Skin epidermis (tissue), 12 donors: ENCODE data around the gene VASP.

Source experiments
- H3K27ac ChIP-seq, 21 experiments: fragments of 200-600 bp; sonication (generic) in 11 of 21; one replicate each; pipeline ENCODE4 v1.5.0; 2020; ENCODE audit warnings: mild to moderate bottlenecking in 3 of 21, inconsistent platforms in 2 of 21, moderate library complexity in 2 of 21
- H3K4me3 ChIP-seq, 7 experiments: fragments of 200-600 bp; sonication (generic) in 2 of 7; one replicate each; pipeline ENCODE4 v1.5.0; 2020; ENCODE audit warnings: inconsistent platforms in 2 of 7, mild to moderate bottlenecking in 2 of 7, moderate library complexity in 1 of 7

The VASP gene

DNA sequence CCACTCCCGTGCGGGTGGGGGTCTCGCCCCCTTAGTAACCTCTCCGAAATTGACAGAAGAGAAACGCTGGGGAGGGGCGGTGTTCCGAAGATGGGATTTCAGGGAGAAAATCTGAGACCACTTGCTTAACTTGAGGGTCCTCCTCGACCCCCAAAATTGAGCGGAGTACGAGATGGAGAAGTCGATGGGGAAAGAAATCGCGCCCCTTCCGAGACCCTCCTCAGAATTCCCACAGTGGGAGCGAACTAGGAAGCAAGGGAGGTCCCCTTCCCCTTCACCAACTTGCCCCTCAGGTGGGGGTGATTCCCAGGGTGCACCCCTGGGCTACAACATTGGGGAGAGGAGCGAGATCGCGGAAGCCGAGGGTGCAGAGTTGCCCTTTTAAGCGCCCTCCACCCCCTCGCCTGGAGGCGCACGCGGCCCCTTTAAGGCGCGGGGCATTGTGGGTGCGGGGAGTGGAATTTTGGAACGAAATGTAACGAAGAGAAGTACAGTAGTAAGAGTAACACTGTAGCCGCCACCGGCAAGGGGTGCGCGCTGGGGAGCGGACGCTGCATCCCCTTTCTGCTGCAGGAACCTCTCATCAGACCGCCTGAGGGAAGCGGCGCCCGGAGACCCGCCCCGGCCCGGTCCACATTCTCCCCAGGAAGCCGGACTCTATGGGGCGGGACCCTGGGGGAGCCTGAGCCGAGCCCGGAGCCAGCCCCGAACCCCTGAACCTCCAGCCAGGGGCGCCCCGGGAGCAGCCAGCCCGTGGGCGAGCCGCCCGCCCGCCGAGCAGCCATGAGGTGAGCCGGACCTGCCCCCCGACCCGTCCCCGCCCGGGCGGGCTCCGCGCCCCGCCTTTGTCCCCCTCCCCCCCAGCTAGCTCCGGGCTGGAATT is at the start of gene VASP:
TSS of gene VASP (plus strand) at position 491 of the 883 bp plus-strand sequence. CDS start at position 784, 293 bp downstream.
- peak within 1 kb of the TSS; percentile 42 to 100 (median 94) for H3K27ac ChIP-seq

DNA sequence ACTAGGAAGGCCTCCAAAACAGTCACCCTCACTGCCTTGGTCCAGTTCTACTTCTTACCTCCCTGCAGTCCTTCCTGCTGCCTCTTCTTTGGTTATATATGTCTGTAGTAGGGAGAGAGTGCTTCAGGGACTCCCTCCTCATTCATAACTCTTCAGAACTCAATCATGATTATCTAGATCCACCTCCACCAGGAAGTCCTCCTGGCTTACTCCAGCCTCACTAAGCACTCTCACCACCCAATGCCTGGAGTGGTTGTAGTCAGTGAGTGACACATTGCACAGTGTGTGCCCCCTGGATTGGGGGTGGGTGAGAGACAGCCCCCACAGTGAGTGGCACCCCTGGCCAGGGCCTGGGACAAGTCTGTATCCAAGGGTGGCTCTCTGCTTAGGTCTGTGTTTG is 49.5 kb upstream of the VASP start:
- Histone ChIP-seq H3K4me3 (no peak overlapping the region), H3K27ac (no peak overlapping the region)

More for the DNA sequence above, at the start of gene VASP:
- H3K4me3 ChIP-seq: peak within 1 kb of the TSS; percentile 80 to 98 (median 95)

DNA sequence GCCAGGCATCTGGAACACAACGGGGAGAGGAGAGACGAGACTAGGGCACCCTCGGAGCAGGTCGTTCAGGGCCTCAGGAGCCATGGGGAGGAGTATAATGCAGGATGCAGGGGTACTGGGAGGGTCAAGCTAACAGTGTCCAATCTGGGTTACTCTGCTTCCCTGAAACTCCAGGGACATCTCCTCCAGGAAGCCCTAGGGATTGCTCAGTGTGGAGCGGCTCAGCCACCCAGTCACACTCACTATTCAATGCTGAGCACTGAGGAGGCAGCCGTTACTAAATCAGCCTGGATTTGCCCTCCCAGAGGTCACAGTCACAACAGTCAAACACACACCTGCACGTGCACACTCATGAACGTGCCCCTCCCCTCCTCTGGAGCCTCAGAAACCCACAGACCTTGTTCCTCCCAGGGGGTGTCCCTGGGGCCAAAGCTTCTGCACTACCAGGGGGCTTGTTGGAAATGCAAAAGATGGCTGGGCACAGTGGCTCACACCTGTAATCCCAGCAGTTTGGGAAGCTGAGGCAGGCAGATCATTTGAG is 46.4 kb upstream of the VASP start:
- H3K27ac ChIP-seq: no peak overlapping the region
- H3K4me3 ChIP-seq: no peak overlapping the region

DNA sequence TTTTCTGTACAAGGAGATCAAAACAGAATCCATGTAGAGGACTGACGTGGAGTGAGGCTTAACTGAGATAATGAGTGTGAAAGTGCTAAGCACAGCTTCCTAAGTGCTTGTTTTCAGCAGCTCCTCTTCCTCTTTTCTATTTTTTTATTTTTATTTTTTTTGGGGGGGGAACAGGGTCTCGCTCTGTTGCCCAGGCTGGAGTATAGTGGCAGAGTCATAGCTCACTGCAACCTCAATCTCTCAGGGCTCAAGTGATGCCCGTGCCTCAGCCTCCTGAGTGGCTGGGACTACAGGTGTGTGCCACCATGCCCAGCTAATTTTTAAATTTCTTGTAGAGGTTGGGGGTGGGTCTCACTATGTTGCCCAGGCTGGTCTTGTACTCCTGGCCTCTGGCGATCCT is 45.1 kb upstream of the VASP start:
- H3K4me3 ChIP-seq: no peak overlapping the region
- H3K27ac ChIP-seq: no peak overlapping the region

DNA sequence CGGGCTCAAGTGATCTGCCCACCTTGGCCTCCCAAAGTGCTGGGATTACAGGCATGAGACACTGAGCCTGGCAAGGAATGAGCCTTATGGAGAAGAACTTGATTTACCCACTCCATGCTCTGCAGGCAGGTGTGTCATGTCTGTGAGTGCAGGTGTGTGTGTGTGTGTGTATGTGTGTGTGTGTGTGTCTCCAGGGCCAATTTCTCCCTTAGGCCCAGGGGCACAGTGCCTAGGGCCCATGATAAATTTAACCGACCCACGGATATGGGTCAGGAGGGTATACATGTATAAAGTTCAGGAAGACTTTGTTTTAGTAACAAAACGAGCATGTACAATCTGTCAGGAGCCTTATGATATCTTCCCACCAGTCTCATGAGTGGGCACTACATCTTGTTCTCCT is 44.0 kb upstream of the VASP start:
- H3K27ac ChIP-seq: no peak overlapping the region
- H3K4me3 ChIP-seq: no peak overlapping the region

DNA sequence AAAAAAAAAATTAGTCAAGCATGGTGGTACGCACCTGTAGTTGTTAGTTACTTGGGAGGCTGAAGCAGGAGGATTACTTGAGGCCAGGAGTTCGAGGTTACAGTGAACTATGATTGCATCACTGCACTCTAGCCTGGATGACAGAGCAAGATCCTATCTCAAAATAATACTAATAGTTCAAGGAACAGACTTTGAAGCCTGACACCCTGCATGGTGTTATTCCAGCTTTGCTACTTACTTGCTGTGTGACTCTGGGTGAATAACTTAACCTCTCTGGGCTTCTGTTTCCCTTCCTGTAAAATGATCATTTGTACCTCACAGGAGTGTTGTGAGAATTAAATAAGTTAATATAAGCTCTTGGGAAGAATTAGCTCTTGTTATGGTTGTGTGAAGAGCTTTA is 43.0 kb upstream of the VASP start:
- Histone ChIP-seq H3K27ac (no peak overlapping the region), H3K4me3 (no peak overlapping the region)

- Histone ChIP-seq H3K27ac (no peak overlapping the region), H3K4me3 (no peak overlapping the region)
Observed at GRCh38 chr19:45464852-45465441, 42.3 kb upstream of the VASP start.

- peak overlapping the region in 18 of 21 experiments; percentile 56 to 100 (median 90) for H3K27ac ChIP-seq
- peak overlapping the region; percentile 41 to 80 (median 62) for H3K4me3 ChIP-seq
Observed at GRCh38 chr19:45467115-45467455, 40.2 kb upstream of the VASP start.

- peak within 1 kb of the TSS; percentile 41 to 80 (median 62) for H3K4me3 ChIP-seq
- peak within 1 kb of the TSS; percentile 27 to 100 (median 90) for H3K27ac ChIP-seq
Observed at GRCh38 chr19:45467456-45468158, 39.7 kb upstream of the VASP start, which contains the start of gene FOSB. Gene FOSB, plus strand, starts transcription at chr19:45467996. Its CDS starts 591 bp downstream, at chr19:45468587.

GRCh38 chr19:45468159-45468651 is 39.1 kb upstream of the VASP start:
- peak overlapping the region; percentile 41 to 80 (median 62) for H3K4me3 ChIP-seq
- H3K27ac ChIP-seq: peak overlapping the region in 20 of 21 experiments; percentile 27 to 100 (median 90)

DNA sequence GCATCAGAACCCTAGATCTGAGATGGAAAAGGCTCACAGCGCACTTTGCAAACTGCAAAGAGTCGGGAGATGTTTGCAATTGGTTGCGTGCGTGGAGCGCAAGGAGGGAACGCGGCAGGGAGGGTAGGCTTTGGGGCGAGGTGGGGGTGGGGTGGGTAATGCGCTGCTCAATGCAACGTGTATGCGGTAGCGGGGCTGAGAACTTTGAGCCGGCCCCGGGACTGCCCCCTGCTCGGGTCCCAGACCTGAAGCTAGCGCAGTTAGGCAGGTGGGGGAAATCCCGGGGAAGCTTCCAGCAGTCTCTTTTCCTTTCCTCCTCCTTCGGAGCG is 38.5 kb upstream of the VASP start:
- Histone ChIP-seq H3K27ac (peak overlapping the region; percentile 27 to 100 (median 90)), H3K4me3 (peak overlapping the region; percentile 41 to 80 (median 62))

GRCh38 chr19:45469132-45469944 is 37.9 kb upstream of the VASP start:
- peak overlapping the region; percentile 27 to 100 (median 91) for H3K27ac ChIP-seq
- peak overlapping the region; percentile 41 to 80 (median 62) for H3K4me3 ChIP-seq

DNA sequence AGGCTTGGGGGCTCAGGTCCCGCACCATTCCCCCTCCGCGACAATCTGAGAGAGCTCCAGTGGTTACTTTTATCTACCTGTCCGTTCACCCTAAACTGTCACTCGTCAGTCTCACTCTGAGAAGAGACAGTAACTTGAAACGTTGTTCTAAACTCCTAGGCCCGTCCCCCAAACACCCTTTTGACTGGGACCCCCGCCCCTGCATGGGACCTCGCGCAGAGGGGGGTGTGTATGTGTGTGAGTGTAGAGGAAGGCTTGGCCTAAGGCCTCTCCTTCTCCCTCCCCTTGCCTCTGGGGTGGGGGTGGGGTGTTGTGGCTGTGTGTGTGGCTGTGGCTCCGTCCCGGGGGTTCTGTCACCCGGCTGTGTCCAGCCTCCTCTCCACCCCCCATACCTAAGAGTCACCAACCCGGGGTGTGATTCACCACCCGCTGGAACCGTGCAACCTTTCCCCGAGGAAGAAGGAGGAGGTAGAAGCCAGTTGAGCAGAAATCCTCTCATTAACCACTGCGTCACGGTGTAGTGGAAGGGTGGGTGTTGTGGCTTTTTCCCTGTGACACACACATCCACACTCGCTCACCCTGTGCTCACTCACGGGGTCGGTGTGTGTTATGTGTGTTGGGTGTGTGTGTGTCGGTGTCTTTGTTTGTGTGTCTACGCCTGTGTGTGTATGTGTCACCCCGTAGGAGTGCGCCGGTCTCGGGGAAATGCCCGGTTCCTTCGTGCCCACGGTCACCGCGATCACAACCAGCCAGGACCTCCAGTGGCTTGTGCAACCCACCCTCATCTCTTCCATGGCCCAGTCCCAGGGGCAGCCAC is 37.1 kb upstream of the VASP start:
- H3K4me3 ChIP-seq: peak overlapping the region; percentile 41 to 80 (median 62)
- H3K27ac ChIP-seq: peak overlapping the region in 20 of 21 experiments; percentile 48 to 100 (median 92)

DNA sequence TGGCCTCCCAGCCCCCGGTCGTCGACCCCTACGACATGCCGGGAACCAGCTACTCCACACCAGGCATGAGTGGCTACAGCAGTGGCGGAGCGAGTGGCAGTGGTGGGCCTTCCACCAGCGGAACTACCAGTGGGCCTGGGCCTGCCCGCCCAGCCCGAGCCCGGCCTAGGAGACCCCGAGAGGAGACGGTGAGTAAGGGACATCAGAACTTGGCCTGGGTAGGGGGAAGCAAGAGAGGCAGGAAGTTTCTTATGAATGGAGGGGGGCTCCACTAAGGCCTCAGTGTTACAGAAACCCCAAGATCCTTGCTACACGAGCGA is 36.6 kb upstream of the VASP start:
- H3K4me3 ChIP-seq: peak overlapping the region in 1 of 7 experiments; percentile 78
- H3K27ac ChIP-seq: peak overlapping the region in 5 of 21 experiments; percentile 84 to 95 (median 92)

DNA sequence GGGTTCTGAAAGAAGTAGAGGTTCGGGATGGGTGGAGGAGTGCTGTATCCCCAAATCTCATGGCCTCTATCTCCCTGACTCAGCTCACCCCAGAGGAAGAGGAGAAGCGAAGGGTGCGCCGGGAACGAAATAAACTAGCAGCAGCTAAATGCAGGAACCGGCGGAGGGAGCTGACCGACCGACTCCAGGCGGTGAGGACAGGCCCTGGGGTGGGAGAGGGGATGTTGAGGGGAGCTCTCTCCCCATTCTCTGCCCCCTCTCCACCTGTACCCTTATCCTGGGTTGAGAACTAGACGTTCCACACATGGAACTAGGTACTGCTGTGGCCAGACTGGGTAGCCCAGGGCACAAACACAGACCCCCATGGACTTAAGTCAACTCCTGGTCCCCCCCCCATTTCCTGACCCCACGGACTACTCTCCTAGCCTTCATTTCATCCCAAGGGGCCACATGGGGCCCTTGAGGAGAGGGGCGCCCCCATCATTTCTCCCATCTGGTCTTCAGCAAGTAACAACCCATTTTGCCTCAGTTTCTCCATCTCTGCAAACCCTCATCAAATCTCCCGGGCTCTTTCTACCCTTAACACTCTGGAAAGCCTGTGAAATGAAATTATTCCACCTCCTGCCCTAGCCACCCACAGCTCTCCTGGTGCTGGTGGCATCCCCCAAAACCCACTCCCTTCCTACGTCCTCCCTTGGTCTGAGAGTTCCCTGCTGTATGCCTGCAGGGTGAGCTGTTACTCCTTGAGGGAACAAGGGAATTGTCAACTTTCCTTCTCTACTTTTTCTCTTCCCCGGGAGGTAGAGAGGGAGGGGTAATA is 36.0 kb upstream of the VASP start:
- peak overlapping the region in 1 of 7 experiments; percentile 78 for H3K4me3 ChIP-seq

GRCh38 chr19:45471931-45472562 is 35.2 kb upstream of the VASP start:
- no peak overlapping the region for H3K4me3 ChIP-seq
- no peak overlapping the region for H3K27ac ChIP-seq

More for the DNA sequence above, 36.0 kb upstream of the VASP start:
- peak overlapping the region in 2 of 21 experiments; percentile 90 to 94 for H3K27ac ChIP-seq
